ENCODE measurements around the gene FRS3.

Gene FRS3

GRCh38 chr6:41741625-41742490, 37.8 kb downstream of the FRS3 start:
- DNase-seq = no peak

- no peak for DNase-seq
Measured at GRCh38 chr6:41740366-41741162, 39.1 kb downstream of the FRS3 start.

GRCh38 chr6:41739041-41739440, 40.7 kb downstream of the FRS3 start:
- no peak for DNase-seq

GRCh38 chr6:41737591-41738130, 42.0 kb downstream of the FRS3 start:
- no peak for DNase-seq

- no peak for DNase-seq
Measured at GRCh38 chr6:41736800-41737555, 42.7 kb downstream of the FRS3 start.

- no peak for DNase-seq
Measured at GRCh38 chr6:41736186-41736733, 43.4 kb downstream of the FRS3 start.

- DNase-seq = peak; percentile 86 to 91 (median 89)
Measured at GRCh38 chr6:41735427-41736185, 44.1 kb downstream of the FRS3 start, which contains the start of gene TFEB. Gene TFEB, minus strand, starts transcription at chr6:41735608. Its CDS starts 44,395 bp downstream, at chr6:41691213.

GRCh38 chr6:41734666-41735426, 44.9 kb downstream of the FRS3 start:
- peak; percentile 58 to 77 (median 64) for DNase-seq

- peak; percentile 60 to 77 (median 64) for DNase-seq
Measured at GRCh38 chr6:41733707-41734665, 45.7 kb downstream of the FRS3 start.

GRCh38 chr6:41733360-41733706, 46.4 kb downstream of the FRS3 start:
- DNase-seq = no peak

- peak; percentile 19 to 67 (median 55) for DNase-seq
Measured at GRCh38 chr6:41732591-41733359, 46.9 kb downstream of the FRS3 start.

- DNase-seq = no peak
Measured at GRCh38 chr6:41732149-41732548, 47.6 kb downstream of the FRS3 start.

- DNase-seq = no peak
Measured at GRCh38 chr6:41731561-41732086, 48.1 kb downstream of the FRS3 start.

GRCh38 chr6:41730531-41731436, 48.9 kb downstream of the FRS3 start:
- DNase-seq = peak in 1 of 5 donors; percentile 16

GRCh38 chr6:41729624-41730023, 50.1 kb downstream of the FRS3 start:
- no peak for DNase-seq

- no peak for DNase-seq
Measured at GRCh38 chr6:41728954-41729353, 50.7 kb downstream of the FRS3 start.
